Mesenchymal stem cell (in vitro differentiated cells and primary cell): ENCODE results near the gene SIGLEC8.
A peak's percentile ranks its signal among the peaks of the same experiment; 100 is the strongest.

Source experiments
- DNase-seq: peaks from one replicate; pipeline ENCODE4 v3.0.0-alpha.2; 2013
- H2AFZ ChIP-seq: one replicate; pipeline ENCODE4 v1.6.1; 2013; ENCODE audit warnings: low read depth, mild to moderate bottlenecking, control low read depth, inconsistent platforms, low read length, moderate library complexity
- H2AK5ac ChIP-seq: 2 replicates; pipeline ENCODE4 v1.6.1; 2013; ENCODE audit warnings: low read length, moderate library complexity, mild to moderate bottlenecking, inconsistent platforms; ENCODE audit not compliant: severe bottlenecking
- H2BK120ac ChIP-seq: one replicate; pipeline ENCODE4 v1.6.1; 2013; ENCODE audit warnings: low read depth, mild to moderate bottlenecking, inconsistent platforms, low read length, moderate library complexity
- H2BK12ac ChIP-seq, 2 experiments: one replicate each; pipeline ENCODE4 v1.6.1; 2013; ENCODE audit warnings: inconsistent platforms in 2 of 2, low read length in 2 of 2, mild to moderate bottlenecking in 2 of 2, moderate library complexity in 2 of 2, control low read depth in 1 of 2
- H2BK15ac ChIP-seq: one replicate; pipeline ENCODE4 v1.6.1; 2013; ENCODE audit warnings: mild to moderate bottlenecking, low read depth, inconsistent platforms; ENCODE audit not compliant: poor library complexity, severe bottlenecking
- H2BK5ac ChIP-seq: 2 replicates; pipeline ENCODE4 v1.6.1; 2013; ENCODE audit warnings: low read depth, mild to moderate bottlenecking, low read length, control low read depth, inconsistent platforms; ENCODE audit not compliant: poor library complexity, severe bottlenecking
- H3K14ac ChIP-seq, 2 experiments: one replicate each; pipeline ENCODE4 v1.6.1; 2013; ENCODE audit warnings: inconsistent platforms in 2 of 2, low read length in 2 of 2, control low read depth in 1 of 2, mild to moderate bottlenecking in 1 of 2, moderate library complexity in 1 of 2
- H3K18ac ChIP-seq, 2 experiments: one replicate each; pipeline ENCODE4 v1.6.1; 2013; ENCODE audit warnings: inconsistent platforms in 2 of 2, low read length in 2 of 2, control low read depth in 1 of 2, low read depth in 1 of 2, mild to moderate bottlenecking in 1 of 2
- H3K23ac ChIP-seq, 2 experiments: one replicate each; pipeline ENCODE4 v1.6.1; 2013; ENCODE audit warnings: inconsistent platforms in 2 of 2, low read length in 2 of 2, mild to moderate bottlenecking in 2 of 2, moderate library complexity in 2 of 2, control low read depth in 1 of 2
- H3K27ac ChIP-seq: 2 replicates; pipeline ENCODE4 v1.5.1; 2013; ENCODE audit warnings: mild to moderate bottlenecking, moderate library complexity, low read length, control low read depth, inconsistent platforms; ENCODE audit not compliant: poor library complexity, severe bottlenecking
- H3K27me3 ChIP-seq, 2 experiments: 2 replicates each; pipeline versions ENCODE4 v1.6.1 to v1.7.0; 2013; ENCODE audit warnings: low read length in 2 of 2, mild to moderate bottlenecking in 2 of 2, moderate library complexity in 2 of 2, control low read depth in 1 of 2, inconsistent platforms in 1 of 2; ENCODE audit not compliant: control insufficient read depth in 1 of 2, insufficient read depth in 1 of 2
- H3K36me3 ChIP-seq, 2 experiments: 2 replicates each; pipeline versions ENCODE4 v1.6.1 to v1.7.0; 2013; ENCODE audit warnings: low read length in 2 of 2, control low read depth in 1 of 2, inconsistent platforms in 1 of 2, low read depth in 1 of 2, mild to moderate bottlenecking in 1 of 2; ENCODE audit not compliant: insufficient read depth in 2 of 2, control insufficient read depth in 1 of 2
- H3K4ac ChIP-seq, 2 experiments: one replicate each; pipeline ENCODE4 v1.6.1; 2013; ENCODE audit warnings: inconsistent platforms in 2 of 2, low read length in 2 of 2, mild to moderate bottlenecking in 2 of 2, moderate library complexity in 2 of 2, control low read depth in 1 of 2, low read depth in 1 of 2
- H3K4me1 ChIP-seq: 2 replicates; pipeline ENCODE4 v1.6.1; 2013; ENCODE audit warnings: low read depth, low read length, control low read depth; ENCODE audit not compliant: control insufficient read depth, insufficient read depth
- H3K4me2 ChIP-seq: 2 replicates; pipeline ENCODE4 v1.6.1; 2013; ENCODE audit warnings: low read length, mild to moderate bottlenecking, inconsistent platforms; ENCODE audit not compliant: poor library complexity, severe bottlenecking
- H3K4me3 ChIP-seq, 2 experiments: 2 replicates each; pipeline versions ENCODE4 v1.5.1 to v1.7.0; 2013; ENCODE audit warnings: low read length in 2 of 2, mild to moderate bottlenecking in 2 of 2, control low read depth in 1 of 2, low read depth in 1 of 2; ENCODE audit not compliant: insufficient read depth in 1 of 2
- H3K79me1 ChIP-seq: replicated peaks from 2 replicates; pipeline ENCODE4 v1.6.1; 2013; ENCODE audit warnings: mild to moderate bottlenecking, control low read depth, low read length, inconsistent platforms; ENCODE audit not compliant: poor library complexity, severe bottlenecking
- H3K9ac ChIP-seq: 2 replicates; pipeline ENCODE4 v1.7.0; 2013; ENCODE audit warnings: mild to moderate bottlenecking, low read length, moderate library complexity
- H3K9me3 ChIP-seq: 2 replicates; pipeline ENCODE4 v1.7.0; 2013; ENCODE audit warnings: mild to moderate bottlenecking, low read length; ENCODE audit not compliant: control insufficient read depth
- H4K8ac ChIP-seq: one replicate; pipeline ENCODE4 v1.6.1; 2013; ENCODE audit warnings: inconsistent platforms, mild to moderate bottlenecking, low read length, moderate library complexity
- H4K91ac ChIP-seq: one replicate; pipeline ENCODE4 v1.6.1; 2013; ENCODE audit warnings: mild to moderate bottlenecking, low read length, inconsistent platforms
- WGBS: methylation state at CpG from one replicate; pipeline ENCODE4 v1.1.7; 2013; ENCODE audit warnings: mixed read lengths; 5-methylcytosine and 5-hydroxymethylcytosine counted together

Gene SIGLEC8

GRCh38 chr19:51461723-51462161 lies 3.5 kb upstream of the SIGLEC8 start:
- DNase-seq: no peak
- Histone ChIP-seq H3K9ac (no peak overlapping the region), H3K14ac (no peak overlapping the region), H4K8ac (no peak overlapping the region), H3K4me2 (no peak overlapping the region), H3K18ac (no peak overlapping the region), H2AK5ac (no peak overlapping the region), H3K4me3 (no peak overlapping the region), H3K4ac (no peak overlapping the region), H3K79me1 (no peaks in the 10 kb centered on the region), H3K9me3 (no peaks in the 10 kb centered on the region), H2BK15ac (no peak overlapping the region), H3K4me1 (no peaks in the 10 kb centered on the region), H3K23ac (no peak overlapping the region), H2BK5ac (no peak overlapping the region), H2BK12ac (no peak overlapping the region), H4K91ac (no peak overlapping the region), H3K36me3 (no peaks in the 10 kb centered on the region), H2BK120ac (no peak overlapping the region), H3K27me3 (peaks cover 0 to 47% of the 10 kb centered on the region in 2 experiments), H3K27ac (no peak overlapping the region), H2AFZ (no peak overlapping the region)
- 78% methylated on average over 7 of the region's 8 CpGs for WGBS

GRCh38 chr19:51460164-51460992 lies 2.1 kb upstream of the SIGLEC8 start:
- DNase-seq: no peak
- peaks cover 0 to 46% of the 10 kb centered on the region in 2 experiments for H3K27me3 ChIP-seq
- H4K91ac ChIP-seq: no peak overlapping the region
- no peak overlapping the region for H4K8ac ChIP-seq
- no peak overlapping the region for H3K14ac ChIP-seq
- no peak overlapping the region for H2BK5ac ChIP-seq
- no peak overlapping the region for H2BK15ac ChIP-seq
- H3K4ac ChIP-seq: no peak overlapping the region
- H3K18ac ChIP-seq: no peak overlapping the region
- H2BK120ac ChIP-seq: no peak overlapping the region
- no peaks in the 10 kb centered on the region for H3K9me3 ChIP-seq
- H3K4me3 ChIP-seq: peak overlapping the region in 1 of 2 experiments; percentile 60
- no peak overlapping the region for H3K9ac ChIP-seq
- no peak overlapping the region for H3K27ac ChIP-seq
- no peaks in the 10 kb centered on the region for H3K36me3 ChIP-seq
- 67% methylated on average over 12 of the region's 13 CpGs for WGBS
- H3K79me1 ChIP-seq: no peaks in the 10 kb centered on the region
- no peak overlapping the region for H2AFZ ChIP-seq
- H3K4me1 ChIP-seq: no peaks in the 10 kb centered on the region
- no peak overlapping the region for H3K4me2 ChIP-seq
- H2BK12ac ChIP-seq: no peak overlapping the region
- H2AK5ac ChIP-seq: no peak overlapping the region
- no peak overlapping the region for H3K23ac ChIP-seq

- H3K18ac ChIP-seq: no peak overlapping the region
- no peak overlapping the region for H2BK5ac ChIP-seq
- H2BK120ac ChIP-seq: no peak overlapping the region
- no peaks in the 10 kb centered on the region for H3K79me1 ChIP-seq
- H3K4me1 ChIP-seq: no peaks in the 10 kb centered on the region
- DNase-seq: no peak
- H3K9ac ChIP-seq: no peak overlapping the region
- no peak overlapping the region for H2AK5ac ChIP-seq
- no peak overlapping the region for H3K4me2 ChIP-seq
- H4K8ac ChIP-seq: no peak overlapping the region
- H3K4ac ChIP-seq: no peak overlapping the region
- H3K27me3 ChIP-seq: peaks cover 0 to 48% of the 10 kb centered on the region in 2 experiments
- no peak overlapping the region for H3K4me3 ChIP-seq
- H2BK15ac ChIP-seq: no peak overlapping the region
- no peak overlapping the region for H3K23ac ChIP-seq
- H3K9me3 ChIP-seq: no peaks in the 10 kb centered on the region
- H3K27ac ChIP-seq: no peak overlapping the region
- no peaks in the 10 kb centered on the region for H3K36me3 ChIP-seq
- no peak overlapping the region for H4K91ac ChIP-seq
- no peak overlapping the region for H2AFZ ChIP-seq
- WGBS: 78% methylated on average over 12 of the region's 14 CpGs
- H3K14ac ChIP-seq: no peak overlapping the region
- no peak overlapping the region for H2BK12ac ChIP-seq
Measured at GRCh38 chr19:51458899-51459505, 748 bp upstream of the SIGLEC8 start.

GRCh38 chr19:51457351-51458013 lies 772 bp downstream of the SIGLEC8 start:
- no peak overlapping the region for H3K4me2 ChIP-seq
- H3K14ac ChIP-seq: no peak overlapping the region
- H3K4ac ChIP-seq: no peak overlapping the region
- DNase-seq: no peak
- 78% methylated on average over 11 of the region's 11 CpGs for WGBS
- no peak overlapping the region for H3K27ac ChIP-seq
- no peaks in the 10 kb centered on the region for H3K4me1 ChIP-seq
- H2BK15ac ChIP-seq: no peak overlapping the region
- H3K4me3 ChIP-seq: no peak overlapping the region
- H3K18ac ChIP-seq: no peak overlapping the region
- no peak overlapping the region for H2BK120ac ChIP-seq
- H3K23ac ChIP-seq: no peak overlapping the region
- H2BK12ac ChIP-seq: no peak overlapping the region
- no peaks in the 10 kb centered on the region for H3K9me3 ChIP-seq
- no peak overlapping the region for H4K91ac ChIP-seq
- H3K79me1 ChIP-seq: no peaks in the 10 kb centered on the region
- no peak overlapping the region for H3K9ac ChIP-seq
- H3K36me3 ChIP-seq: no peaks in the 10 kb centered on the region
- H2BK5ac ChIP-seq: no peak overlapping the region
- peaks cover 0 to 45% of the 10 kb centered on the region in 2 experiments for H3K27me3 ChIP-seq
- H2AK5ac ChIP-seq: no peak overlapping the region
- H2AFZ ChIP-seq: no peak overlapping the region
- no peak overlapping the region for H4K8ac ChIP-seq
